Right forelimb (tissue), 1 donor: ENCODE data around the gene AAMP.
A peak's percentile ranks its signal among the peaks of the same experiment; 100 is the strongest.
"Not testable (repeated sequence)": the region's sequence is repeated elsewhere in the genome, so short reads cannot be mapped to it uniquely, and the experiment has no call there.

Experiments
- DNase-seq: peaks from one replicate; pipeline ENCODE4 v3.0.0-alpha.2; 2018

Gene AAMP, protein sequence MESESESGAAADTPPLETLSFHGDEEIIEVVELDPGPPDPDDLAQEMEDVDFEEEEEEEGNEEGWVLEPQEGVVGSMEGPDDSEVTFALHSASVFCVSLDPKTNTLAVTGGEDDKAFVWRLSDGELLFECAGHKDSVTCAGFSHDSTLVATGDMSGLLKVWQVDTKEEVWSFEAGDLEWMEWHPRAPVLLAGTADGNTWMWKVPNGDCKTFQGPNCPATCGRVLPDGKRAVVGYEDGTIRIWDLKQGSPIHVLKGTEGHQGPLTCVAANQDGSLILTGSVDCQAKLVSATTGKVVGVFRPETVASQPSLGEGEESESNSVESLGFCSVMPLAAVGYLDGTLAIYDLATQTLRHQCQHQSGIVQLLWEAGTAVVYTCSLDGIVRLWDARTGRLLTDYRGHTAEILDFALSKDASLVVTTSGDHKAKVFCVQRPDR

DNA sequence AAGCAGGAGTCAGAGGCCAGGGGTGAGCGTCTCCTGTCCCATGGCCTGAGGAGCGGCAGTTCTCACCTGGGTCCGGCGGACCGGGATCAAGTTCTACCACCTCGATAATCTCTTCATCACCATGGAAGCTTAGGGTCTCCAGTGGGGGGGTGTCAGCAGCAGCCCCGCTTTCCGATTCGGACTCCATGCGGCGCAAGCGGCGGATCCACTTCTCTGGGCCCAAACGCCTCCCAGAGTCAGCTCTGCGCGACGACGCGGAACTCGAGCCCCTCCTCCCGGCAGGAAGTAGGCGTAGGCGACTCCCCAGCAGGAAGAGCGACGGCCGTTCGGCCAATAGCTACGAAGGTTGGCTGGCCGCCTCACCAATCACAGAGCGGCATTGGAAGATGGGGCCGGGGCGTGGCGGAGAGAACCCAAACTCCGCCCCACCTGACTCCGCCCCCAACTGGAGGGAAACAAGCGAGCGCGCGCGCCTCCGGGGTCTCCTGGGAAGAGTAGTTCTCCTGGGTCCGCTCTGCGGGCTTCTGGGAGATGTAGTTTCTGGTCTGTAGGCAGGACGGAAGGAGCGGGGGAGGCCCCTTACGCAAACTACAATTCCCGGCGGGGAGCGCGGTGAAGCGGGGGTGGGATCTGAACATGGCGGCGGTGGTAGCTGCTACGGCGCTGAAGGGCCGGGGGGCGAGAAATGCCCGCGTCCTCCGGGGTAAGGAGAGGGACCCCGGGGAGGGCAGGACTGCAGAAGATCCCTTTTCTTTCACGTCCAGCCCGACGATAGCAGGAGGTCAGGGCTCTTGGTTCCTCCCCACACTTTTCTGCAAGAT is at the start of gene AAMP, which contains the start of gene PNKD:
TSS of gene AAMP (minus strand) at position 238 of the 821 bp plus-strand sequence. CDS start at position 187, 51 bp downstream.
TSS of gene PNKD (plus strand) at position 620 of the 821 bp plus-strand sequence. CDS start at position 637, 17 bp downstream.
- peak; percentile 100 for DNase-seq

DNA sequence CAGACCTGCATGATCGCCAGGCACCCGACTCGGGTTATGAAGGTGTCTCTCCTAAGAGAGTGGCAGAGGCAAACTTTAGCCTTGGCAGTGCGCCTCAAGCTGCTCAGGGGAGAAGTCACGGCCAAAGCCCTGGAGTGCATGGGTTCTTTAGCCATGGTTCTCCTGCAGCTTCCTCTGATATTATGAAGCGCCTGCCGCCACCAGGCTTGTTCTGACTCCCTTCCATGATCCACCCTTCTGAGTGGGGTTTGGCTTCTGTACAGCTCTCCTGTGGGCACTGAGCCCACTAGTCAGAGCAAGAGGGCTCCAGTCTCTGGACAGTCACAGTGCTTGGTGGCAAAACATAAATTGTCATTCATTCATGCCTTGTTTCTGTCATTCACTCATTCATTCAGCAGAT is 48.3 kb upstream of the AAMP start:
- DNase-seq, result no peak

DNA sequence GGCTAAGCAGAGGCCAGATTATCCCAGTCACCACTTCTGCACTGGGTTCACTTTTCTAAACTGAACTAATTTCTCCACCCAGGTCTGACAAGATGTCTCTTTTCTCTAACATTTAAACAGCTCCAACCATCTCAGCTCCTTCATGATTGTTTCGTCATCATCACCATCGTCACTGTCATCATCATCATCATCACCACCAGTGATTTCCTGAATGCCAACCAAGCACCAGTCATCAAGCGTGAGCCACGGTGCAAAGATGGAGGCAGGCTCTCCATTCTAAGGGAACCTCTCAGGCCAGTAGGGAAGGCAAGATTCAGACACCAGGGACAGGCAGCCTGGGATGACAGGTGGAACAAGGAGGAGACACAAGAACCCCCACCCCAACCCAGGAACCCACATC is 47.9 kb upstream of the AAMP start:
- DNase-seq, result no peak

DNA sequence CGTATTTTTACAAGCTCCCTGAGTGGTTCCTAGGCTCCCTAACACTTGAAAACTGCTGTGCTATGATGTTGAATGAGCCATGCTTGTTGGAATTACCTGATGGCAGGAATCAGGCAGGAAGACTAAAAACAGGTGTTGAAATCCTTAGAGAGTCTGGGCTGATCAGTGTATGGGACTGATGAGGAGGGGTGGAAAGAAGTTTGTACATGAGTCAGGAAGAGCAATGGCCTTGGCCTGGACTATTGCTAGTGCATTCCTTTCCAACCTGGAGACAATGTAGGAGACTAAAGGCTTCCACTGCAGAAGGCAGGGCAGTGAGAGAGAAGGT is 47.3 kb upstream of the AAMP start:
- no peak for DNase-seq

DNA sequence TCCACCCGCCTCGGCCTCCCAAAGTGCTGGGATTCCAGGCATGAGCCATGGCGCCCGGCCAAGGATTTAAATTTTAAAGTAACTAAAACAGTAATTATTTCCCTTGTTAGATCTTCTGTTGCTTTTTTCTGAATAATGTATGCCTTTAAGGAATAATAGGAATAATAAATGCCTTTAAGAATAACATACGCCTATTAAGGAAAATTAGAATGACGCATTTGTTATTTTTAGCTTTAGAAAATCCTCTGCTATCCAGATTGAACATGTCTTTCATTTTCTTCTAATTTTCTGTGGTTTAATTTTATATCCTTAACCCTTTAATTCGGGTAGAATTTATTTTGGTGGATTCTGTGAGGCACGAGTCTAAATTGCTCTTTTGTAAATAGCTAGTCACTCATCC is 45.5 kb upstream of the AAMP start:
- no peak for DNase-seq

DNA sequence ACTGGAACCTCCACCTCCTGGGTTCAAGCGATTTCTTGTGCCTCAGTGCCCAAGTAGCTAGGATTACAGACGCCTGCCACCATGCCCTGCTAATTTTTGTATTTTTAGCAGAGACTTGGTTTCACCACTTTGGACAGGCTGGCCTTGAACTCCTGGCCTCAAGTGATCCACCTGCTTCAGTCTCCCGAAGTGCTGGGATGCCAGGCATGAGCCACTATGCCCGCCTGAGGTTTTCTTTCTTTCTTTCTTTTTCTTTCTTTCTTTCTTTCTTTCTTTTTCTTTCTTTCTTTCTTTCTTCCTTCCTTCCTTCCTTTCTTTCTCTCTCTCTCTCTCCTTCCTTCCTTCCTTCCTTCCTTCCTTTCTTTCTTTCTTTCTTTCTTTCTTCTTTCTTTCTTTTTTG is 44.8 kb upstream of the AAMP start:
- not testable (repeated sequence) for DNase-seq

DNA sequence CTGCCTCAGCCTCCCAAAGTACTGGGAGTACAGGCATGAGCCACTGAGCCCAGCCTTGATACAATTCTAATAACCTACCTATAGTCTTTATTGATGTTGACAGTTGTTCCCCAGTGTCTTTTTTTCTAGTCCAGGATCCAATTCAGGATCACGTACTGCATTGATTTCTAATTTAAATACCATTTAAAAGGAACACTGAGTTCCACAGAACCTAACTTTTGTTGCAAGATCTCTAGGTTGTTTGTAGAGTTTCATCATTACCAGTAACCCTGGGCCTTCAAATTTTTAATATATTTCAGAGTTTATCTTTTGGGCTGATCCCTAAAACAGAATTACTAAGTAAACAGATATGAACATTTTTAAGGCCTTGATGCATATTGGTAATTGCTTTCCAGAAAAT is 43.4 kb upstream of the AAMP start:
- DNase-seq, result no peak

DNA sequence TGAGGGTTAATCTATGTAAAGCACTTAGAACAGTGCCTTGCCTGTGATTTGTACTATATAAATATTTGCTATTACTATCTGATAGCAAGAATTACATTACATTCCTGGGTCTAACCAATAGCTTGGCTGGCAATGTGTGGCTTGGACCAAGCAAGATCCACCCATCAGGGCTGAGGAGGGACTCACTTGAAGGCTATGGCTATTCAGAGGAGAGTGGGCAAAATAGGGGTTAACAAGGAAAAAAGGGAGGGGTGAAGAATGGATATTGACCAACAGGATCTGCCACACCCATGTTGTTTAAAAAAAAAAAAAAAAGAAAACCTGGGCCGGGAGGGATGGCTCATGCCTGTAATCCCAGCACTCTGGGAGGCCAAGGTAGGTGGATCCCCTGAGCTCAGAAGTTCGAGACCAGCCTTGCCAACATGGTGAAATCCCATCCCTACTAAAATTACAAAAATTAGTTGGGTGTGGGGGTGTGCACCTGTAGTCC is 42.4 kb upstream of the AAMP start:
- no peak for DNase-seq

DNA sequence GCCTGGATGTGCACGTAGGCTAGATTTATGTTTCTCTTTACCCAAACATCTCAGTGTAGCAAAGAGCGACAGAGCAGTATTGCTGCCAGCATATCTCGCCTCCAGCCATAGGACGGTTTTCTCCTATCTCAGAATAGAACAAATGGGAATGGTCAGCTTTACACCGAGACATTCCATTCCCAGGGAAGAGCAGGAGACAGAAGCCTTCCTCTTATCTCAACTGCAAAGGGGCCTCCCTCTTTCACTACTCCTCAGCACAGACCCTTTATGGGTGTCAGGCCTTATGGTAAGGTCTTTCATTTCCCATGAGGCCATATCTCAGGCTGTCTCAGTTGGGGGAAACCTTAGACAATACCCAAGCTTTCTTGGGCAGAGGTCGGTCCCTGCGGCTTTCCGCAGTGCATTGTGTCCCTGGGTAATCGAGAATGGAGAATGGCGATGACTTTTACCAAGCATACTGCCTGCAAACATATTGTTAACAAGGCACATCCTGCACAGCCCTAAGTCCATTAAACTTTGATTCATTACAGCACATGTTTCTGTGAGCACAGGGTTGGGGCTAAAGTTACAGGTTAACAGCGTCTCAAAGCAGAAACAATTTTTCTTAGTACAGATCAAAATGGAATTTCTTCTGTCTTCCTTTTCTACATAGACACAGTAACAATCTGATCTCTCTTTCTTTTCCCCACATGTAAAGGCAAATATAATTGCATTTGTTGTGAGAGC is 41.8 kb upstream of the AAMP start:
- DNase-seq, result not testable (repeated sequence)

DNA sequence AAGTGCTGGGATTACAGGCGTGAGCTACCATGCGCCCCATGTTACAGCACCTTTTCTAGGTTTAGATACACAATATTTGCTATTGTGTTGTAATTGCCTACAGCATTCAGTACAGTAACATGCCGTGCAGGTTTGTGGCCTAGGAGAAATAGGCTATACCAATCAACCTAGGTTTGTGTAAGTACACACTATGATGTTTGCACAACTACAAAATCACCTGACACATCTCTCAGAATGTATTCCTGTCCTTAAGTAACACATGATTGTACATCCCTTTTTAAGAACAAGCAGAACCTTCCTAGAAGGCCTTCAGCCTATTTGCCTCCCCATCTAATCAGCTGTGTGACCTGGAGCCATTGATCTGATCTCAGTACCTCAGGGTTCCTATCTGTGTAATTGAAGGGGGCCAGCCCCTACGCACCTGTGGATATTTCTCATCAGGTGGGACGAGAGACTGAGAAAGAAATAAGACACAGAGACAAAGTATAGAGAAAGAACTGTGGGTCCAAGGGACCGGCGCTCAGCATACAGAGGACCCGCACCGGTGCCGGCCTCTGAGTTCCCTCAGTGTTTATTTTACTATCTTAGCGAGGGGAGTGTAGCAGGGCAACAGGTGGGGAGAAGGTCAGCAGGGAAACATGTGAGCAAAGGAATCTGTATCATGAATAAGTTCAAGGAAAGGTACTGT is 41.1 kb upstream of the AAMP start:
- no peak for DNase-seq

DNA sequence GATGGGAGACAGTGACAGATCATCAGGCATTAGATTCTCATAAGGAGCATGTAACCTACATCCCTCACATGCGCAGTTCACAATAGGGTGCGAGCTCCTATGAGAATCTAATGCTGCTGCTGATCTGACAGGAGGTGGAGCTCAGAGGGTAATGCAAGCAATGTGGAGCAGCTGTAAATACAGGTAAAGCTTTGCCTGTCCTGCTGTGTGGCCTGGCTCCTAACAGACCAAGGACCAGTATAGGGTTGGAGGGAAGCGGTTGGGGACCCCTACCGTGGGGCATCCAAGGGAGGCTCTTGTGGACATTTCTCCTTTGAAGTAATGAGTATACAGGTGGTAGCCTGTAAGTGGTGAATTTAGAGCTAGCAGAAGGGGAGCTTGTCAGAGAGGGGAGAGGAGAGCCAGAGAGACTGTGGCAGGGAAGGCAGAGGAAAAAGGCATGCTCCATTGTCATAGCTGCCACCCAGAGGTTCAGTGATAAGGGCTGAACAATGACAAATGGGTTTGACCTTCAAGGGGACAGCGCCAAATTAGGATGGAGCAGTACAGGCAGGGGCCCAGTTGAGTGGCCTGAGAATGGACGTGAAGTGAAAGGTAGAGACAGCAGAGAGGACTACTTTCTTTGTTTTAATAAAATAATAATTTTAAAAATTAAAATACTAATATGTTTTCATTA is 37.6 kb upstream of the AAMP start:
- no peak for DNase-seq

DNA sequence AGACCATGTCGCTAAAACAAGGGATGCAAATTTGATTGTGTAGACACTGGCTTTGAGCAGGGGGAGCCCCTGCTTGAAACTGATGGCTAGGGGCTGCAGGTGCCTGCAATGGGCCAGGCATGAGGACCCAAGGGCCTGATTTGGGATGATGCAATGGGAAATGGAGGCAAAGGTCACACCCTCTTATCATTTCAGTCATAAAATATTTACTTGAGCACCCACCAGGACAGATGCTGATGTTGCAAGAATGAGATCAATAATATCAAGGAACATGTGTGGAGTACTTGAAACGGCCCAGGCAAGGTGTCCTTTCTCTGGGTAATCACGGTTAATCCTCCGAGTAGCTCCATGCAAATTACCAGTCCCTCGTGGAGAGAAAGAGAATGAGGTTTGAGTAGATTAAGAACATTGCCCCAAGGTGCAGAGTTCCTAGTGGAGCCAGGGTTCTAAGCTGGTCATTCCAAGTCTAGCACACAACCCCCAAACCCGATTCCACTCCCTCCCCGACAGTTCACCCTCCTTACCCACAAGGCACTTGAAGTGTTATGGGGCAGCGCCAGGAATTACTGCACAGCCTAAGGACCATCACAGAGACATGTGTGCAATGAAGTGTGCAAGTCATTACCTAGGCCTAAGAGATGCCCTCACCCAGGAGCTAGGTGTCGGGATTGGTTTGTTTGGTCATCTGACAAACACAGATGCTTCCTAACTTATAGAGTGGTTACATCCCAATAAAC is 36.4 kb upstream of the AAMP start:
- no peak for DNase-seq

DNA sequence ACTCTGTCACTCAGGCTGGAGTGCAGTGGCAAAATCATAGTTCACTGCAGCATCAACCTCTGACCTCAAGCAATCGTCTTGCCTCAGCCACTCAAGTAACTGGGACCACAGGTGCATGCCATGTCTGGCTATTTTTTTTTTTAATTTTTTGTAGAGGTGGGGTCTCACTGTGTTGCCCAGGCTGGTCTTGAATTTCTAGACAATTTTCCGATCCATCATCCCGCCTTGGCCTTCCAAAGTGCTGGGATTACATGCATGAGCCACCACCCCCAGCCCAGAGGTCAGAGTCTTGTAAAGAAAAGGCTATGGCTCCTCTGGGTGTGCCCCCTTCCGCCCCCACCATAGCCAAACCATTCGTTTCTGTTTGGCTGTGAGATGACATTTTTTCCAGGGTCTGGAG is 35.4 kb upstream of the AAMP start:
- no peak for DNase-seq

DNA sequence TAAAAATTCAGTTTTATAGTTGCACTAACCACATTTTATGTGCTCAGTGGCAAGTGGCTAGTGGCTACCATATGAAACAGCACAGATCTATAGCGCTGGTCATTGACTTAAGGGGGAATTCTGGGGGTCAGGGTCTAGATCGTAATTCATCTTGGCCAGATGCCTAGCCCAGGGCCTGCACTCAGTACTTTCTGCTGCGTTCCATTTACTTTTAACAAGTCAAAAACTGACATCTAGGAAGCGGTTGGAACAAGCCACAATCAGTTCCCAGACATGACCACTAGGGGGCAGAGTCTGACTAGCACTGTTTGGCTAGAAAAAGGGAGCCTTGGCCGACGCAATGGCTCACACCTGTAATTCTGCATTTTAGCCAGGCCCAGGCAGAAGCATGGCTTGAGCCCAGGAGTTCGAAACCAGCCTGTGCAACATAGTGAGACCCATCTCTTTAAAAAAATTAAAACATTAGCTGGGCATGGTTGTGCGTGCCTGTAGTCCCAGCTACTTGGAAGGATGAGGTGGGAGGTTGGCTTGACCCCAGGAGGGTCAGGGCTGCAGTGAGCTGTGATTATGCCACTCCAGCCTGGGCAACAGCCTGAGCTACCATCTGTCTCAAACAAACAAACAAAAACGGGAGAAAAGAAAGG is 31.4 kb upstream of the AAMP start:
- DNase-seq, result peak; percentile 89

DNA sequence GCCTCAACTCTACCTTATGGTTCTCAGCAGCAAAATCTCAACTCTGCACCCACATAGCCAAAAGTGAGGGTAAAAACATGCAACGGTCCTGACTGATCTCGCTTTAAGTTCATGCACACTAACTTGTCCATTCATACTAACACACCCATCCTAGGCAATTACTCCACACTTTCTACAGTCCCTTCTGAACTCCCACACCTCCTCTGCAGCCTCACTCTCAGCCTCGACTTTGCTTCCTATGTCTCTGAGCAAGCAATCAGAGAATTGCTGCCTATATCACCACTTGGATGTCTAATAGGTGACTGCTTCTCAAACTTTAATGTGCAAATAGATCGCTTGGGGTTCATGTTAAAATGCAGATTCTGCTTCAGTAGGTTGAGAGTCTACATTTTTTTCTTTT is 30.2 kb upstream of the AAMP start:
- DNase-seq, result no peak

DNA sequence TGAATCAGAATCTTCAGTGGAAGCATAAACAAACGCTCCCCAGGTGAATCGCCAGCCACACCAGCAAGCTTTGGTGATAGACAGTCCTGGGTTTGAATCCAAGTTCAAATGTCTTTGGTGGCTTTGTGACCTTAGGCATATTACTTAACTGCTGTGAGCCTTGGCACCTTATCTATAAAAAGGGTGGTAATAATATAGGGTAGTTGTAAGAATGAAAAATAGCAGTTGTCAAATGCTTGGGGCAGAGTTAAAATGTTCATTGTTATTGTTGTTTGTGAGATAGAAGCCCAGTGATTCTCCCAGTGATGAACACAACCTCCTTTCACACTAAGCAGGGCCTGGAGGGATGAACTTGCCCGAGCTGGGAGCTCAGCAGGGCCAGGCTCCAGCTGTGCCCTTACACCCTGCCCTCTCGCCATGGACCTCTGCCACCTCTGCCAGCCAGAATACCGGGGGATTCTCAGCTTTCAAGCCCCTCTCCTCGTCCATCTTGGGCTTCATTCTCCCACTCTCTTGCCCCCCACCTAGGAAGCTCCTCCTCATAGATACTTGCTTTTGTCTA is 28.5 kb upstream of the AAMP start:
- no peak for DNase-seq

DNA sequence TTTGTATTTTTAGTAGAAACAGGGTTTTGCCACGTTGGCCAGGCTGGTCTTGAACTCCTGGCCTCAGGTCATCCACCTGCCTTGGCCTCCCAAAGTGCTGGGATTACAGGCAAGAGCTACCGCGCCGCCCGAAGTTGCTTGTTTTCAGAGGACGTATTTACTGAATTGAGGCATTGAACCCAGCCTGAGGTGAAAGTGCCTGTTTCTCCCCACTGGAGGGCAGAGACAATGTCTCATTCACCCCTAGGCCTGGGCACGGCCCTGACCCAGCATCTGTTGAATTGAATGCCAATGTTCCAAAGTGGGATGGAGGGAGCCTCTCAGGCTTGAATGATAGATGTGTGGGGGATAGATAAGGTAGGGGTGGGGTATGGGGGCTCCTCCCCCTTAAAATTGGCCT is 26.9 kb upstream of the AAMP start:
- DNase-seq, result no peak

DNA sequence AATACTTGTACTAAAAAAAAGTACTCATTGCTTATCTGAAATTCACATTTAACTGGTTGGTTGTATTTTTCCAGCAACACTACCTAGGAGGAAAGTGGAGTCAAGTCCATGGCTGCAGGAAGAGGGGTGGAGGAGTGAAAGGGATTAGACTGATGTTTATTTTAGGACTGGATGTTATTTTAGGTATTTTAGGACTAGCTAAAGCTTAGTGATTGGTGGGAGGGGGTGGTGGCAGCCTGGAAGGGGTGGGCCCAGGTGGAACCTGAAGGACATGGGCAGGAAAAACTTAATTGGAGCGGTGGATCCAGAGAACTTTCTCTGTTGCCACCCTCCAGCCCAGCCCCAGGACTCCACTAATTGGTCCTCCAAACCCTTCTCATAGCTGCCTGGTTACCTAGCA is 26.3 kb upstream of the AAMP start:
- no peak for DNase-seq

DNA sequence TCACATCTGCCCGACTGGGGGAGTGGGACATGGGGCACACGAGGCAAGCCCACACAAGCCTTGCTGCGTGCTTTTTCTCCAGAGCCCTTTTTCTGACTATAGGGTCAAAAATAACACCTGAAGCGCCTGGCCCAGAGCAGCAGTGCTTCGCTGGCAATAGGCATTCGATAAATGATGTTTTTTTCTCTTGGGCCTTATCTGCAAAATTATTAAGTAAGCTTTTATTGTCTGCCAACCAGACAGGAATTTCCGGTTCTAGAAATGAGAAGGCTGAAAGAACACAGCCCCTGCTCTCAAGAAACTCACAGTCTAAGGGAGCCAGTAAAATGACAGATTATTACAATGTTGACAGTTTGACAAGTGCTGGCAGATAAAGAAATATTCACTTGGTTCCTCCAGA is 25.1 kb upstream of the AAMP start:
- DNase-seq, result no peak

DNA sequence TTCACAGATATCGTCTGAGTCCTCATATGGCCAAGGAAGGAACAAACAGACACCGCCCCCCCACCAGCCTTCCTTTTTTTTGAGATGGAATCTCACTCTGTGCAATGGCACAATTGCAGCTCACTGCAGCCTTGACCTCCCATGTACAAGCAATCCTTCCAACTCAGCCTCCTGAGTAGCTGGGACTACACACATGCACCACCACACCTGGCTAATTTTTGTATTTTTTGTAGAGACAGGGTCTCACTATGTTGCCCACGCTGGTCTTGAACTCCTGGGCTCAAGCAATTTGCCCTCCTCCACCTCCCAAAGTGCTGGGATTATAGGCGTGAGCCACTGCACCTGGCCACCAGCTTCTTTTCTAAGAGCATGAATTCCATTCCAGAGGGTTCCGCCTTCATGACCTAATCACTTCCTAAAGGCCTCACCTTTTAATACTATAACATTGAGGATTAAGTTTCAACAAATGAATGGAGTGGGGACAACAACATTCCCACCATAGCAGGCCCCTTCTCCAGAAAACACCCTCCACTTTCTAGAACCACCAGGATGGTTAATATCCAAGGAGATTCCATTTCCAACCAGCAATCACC is 24.6 kb upstream of the AAMP start:
- DNase-seq, result no peak
